ENCODE data around the gene NEK7. TPM values are rescaled to one million over a fixed set of nuclear protein-coding genes. Genes with fewer than 3 reads are reported as not detected.

The NEK7 gene
- total and polyA plus RNA-seq, 2 of the 4 experiments (the other 2 are of a cell fraction): 89.0 to 467 TPM

DNA sequence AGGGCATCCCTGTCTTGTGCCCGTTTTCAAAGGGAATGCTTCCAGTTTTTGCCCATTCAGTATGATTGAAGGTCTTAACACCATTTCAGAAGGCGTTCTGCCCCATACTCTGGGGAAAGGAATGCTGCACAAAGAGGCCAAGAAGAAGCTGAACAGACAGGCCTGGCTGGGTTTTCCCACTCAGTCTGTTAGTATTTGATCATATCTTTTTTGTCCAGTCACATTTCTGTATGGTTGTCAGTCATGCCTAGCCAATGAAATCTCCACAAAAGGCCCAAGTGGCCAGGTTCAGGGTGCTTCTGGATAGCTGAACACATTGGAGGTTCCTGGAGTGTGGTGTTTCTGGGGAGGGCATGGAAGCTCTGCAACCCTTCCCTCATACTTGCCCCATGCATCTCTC lies 72.1 kb downstream of the NEK7 start:
- Histone ChIP-seq H4K8ac (ENCODE audit: low read depth in 2 of 2, low read length in 2 of 2) (no peak overlapping the region), H3K9ac (ENCODE audit: low read depth, low read length) (no peak overlapping the region), H3K27me3 (ENCODE audit: control insufficient read depth, insufficient read depth, low read length) (no peaks in the 10 kb centered on the region), H3K23ac (ENCODE audit: low read depth, low read length) (no peak overlapping the region), H3K4me2 (ENCODE audit: low read depth, low read length) (no peak overlapping the region), H3K18ac (ENCODE audit: low read depth, low read length) (no peak overlapping the region), H3K9me1 (ENCODE audit: insufficient read depth, low read length) (no peaks in the 10 kb centered on the region), H3K56ac (ENCODE audit: extremely low read depth, insufficient read depth, low read length) (no peak overlapping the region), H4K20me1 (ENCODE audit: insufficient read depth, low read length) (peaks cover 5% of the 10 kb centered on the region; the same call in 1 of the 2 replicates), H3K14ac (replicated peaks; ENCODE audit: low read depth, low read length) (no peak overlapping the region), H2BK20ac (ENCODE audit: low read depth, low read length) (no peak overlapping the region), H3K4ac (ENCODE audit: low read depth, low read length) (no peak overlapping the region), H3K9me3 (ENCODE audit: control insufficient read depth, insufficient read depth, low read length) (no peaks in the 10 kb centered on the region), H3K79me1 (ENCODE audit: low read depth in 1 of 2, low read length in 2 of 2) (peaks cover 15 to 43% of the 10 kb centered on the region in 2 experiments), H4K5ac (ENCODE audit: low read depth, low read length) (no peak overlapping the region), H2BK120ac (ENCODE audit: low read depth, low read length) (no peak overlapping the region), H4K91ac (ENCODE audit: insufficient read depth, low read depth, low read length) (no peak overlapping the region), H2BK15ac (ENCODE audit: low read depth, low read length) (no peak overlapping the region), H2AFZ (replicated peaks; ENCODE audit: low read length, poor library complexity) (no peak overlapping the region), H3K36me3 (ENCODE audit: control insufficient read depth, insufficient read depth, low read length) (no peaks in the 10 kb centered on the region; the same call in 1 of the 2 replicates), H2AK9ac (replicated peaks; ENCODE audit: low read depth, low read length, poor library complexity) (no peak overlapping the region), H3K27ac (ENCODE audit: insufficient read depth, low read length) (no peak overlapping the region), H3K4me3 (ENCODE audit: insufficient read depth, low read depth, low read length) (no peak overlapping the region), H3K4me1 (ENCODE audit: control insufficient read depth, insufficient read depth, low read length) (0 out of 2 replicates have a peak, but pooled peaks cover 2% of the 10 kb centered on the region), H2AK5ac (ENCODE audit: low read depth, low read length) (no peak overlapping the region), H2BK5ac (ENCODE audit: low read depth, low read length, poor library complexity, severe bottlenecking) (no peak overlapping the region)
- ATAC-seq (ENCODE audit: low read depth) (no peak), DNase-seq (no peak)
- dilution Hi-C loops (cut with HindIII; ENCODE audit: low sequenced_read_pairs, unreplicated experiment) (no loop called here), intact Hi-C loops (cut with micrococcal nuclease) (no loop called here), in situ Hi-C loops (cut with MboI; ENCODE audit: low sequenced_read_pairs) (no loop called here)
- ChIA-PET CTCF (no interaction called here), POLR2A (ENCODE audit: unreplicated experiment) (no interaction called here)
- WGBS, 2 experiments (ENCODE audit: extremely low coverage in 2 of 2, insufficient read length in 1 of 2): 100% methylated on average over 1 of the region's 2 CpGs; no CpG with 5 or more reads in 1 of the 2 experiments
- no TSS peak for BruUV-seq (replicated peaks)
- TF ChIP-seq MXI1 (IDR thresholded peaks at IDR 0.05; ENCODE audit: borderline replicate concordance, low read depth, low read length): no peak
- no peak for TF ChIP-seq RAD21 (IDR thresholded peaks at IDR 0.05; ENCODE audit: low read length)
- TF ChIP-seq RFX5 (IDR thresholded peaks at IDR 0.05; ENCODE audit: low read depth, low read length): no peak
- no peak for TF ChIP-seq FOS (IDR thresholded peaks at IDR 0.05; ENCODE audit: low read depth, low read length)
- TF ChIP-seq, protein P1, sequence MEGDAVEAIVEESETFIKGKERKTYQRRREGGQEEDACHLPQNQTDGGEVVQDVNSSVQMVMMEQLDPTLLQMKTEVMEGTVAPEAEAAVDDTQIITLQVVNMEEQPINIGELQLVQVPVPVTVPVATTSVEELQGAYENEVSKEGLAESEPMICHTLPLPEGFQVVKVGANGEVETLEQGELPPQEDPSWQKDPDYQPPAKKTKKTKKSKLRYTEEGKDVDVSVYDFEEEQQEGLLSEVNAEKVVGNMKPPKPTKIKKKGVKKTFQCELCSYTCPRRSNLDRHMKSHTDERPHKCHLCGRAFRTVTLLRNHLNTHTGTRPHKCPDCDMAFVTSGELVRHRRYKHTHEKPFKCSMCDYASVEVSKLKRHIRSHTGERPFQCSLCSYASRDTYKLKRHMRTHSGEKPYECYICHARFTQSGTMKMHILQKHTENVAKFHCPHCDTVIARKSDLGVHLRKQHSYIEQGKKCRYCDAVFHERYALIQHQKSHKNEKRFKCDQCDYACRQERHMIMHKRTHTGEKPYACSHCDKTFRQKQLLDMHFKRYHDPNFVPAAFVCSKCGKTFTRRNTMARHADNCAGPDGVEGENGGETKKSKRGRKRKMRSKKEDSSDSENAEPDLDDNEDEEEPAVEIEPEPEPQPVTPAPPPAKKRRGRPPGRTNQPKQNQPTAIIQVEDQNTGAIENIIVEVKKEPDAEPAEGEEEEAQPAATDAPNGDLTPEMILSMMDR (conservative IDR thresholded peaks at IDR 0.05; ENCODE audit: low read depth, low read length): no peak
- TF ChIP-seq POLR2A (IDR thresholded peaks at IDR 0.05; ENCODE audit: low read depth, low read length): no peak
- TF ChIP-seq, protein P2, sequence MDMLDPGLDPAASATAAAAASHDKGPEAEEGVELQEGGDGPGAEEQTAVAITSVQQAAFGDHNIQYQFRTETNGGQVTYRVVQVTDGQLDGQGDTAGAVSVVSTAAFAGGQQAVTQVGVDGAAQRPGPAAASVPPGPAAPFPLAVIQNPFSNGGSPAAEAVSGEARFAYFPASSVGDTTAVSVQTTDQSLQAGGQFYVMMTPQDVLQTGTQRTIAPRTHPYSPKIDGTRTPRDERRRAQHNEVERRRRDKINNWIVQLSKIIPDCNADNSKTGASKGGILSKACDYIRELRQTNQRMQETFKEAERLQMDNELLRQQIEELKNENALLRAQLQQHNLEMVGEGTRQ (IDR thresholded peaks at IDR 0.05; ENCODE audit: low read depth, low read length): no peak
